Parathyroid adenoma (tissue), 2 donors: ENCODE data around the gene BIRC2.
"Not testable (repeated sequence)": the region's sequence is repeated elsewhere in the genome, so short reads cannot be mapped to it uniquely, and the experiment has no call there.

ENCODE experiments used
- H2AFZ ChIP-seq: fragments of 300-600 bp; sonication (generic); one replicate; pipeline ENCODE4 v1.7.0; 2017; ENCODE audit warnings: antibody characterized with exemption, mild to moderate bottlenecking
- H3K27ac ChIP-seq: fragments of 300-600 bp; sonication (generic); one replicate; pipeline ENCODE4 v1.7.0; 2017
- H3K27me3 ChIP-seq: fragments of 300-600 bp; sonication (generic); one replicate; pipeline ENCODE4 v1.7.0; 2017; ENCODE audit warnings: low read length; ENCODE audit not compliant: control insufficient read depth, insufficient read depth
- H3K36me3 ChIP-seq: fragments of 300-600 bp; sonication (generic); one replicate; pipeline ENCODE4 v1.7.0; 2017; ENCODE audit warnings: low read length; ENCODE audit not compliant: control insufficient read depth, insufficient read depth
- H3K4me1 ChIP-seq: fragments of 300-600 bp; sonication (generic); one replicate; pipeline ENCODE4 v1.7.0; 2017; ENCODE audit warnings: control low read depth
- H3K4me2 ChIP-seq: fragments of 300-600 bp; sonication (generic); one replicate; pipeline ENCODE4 v1.7.0; 2017; ENCODE audit warnings: low read length
- H3K4me3 ChIP-seq: fragments of 300-600 bp; sonication (generic); one replicate; pipeline ENCODE4 v1.7.0; 2017; ENCODE audit warnings: low read depth, low read length
- H3K79me2 ChIP-seq: fragments of 300-600 bp; sonication (generic); one replicate; pipeline ENCODE4 v1.7.0; 2017; ENCODE audit warnings: control low read depth
- H3K9ac ChIP-seq: fragments of 300-600 bp; sonication (generic); one replicate; pipeline ENCODE4 v1.7.0; 2017; ENCODE audit warnings: mild to moderate bottlenecking
- H3K9me3 ChIP-seq: fragments of 300-600 bp; sonication (generic); one replicate; pipeline ENCODE4 v1.7.0; 2017; ENCODE audit warnings: low read length; ENCODE audit not compliant: control insufficient read depth
- CTCF ChIP-seq: fragments of 300-600 bp; sonication (generic); IDR thresholded peaks from one replicate; pipeline ENCODE4 v1.7.0; 2017; ENCODE audit warnings: antibody characterized with exemption, mild to moderate bottlenecking
- donor health status: primary hyperparathyroidism.

The BIRC2 gene

GRCh38 chr11:102367364-102367763 lies 20.4 kb downstream of the BIRC2 start:
- Histone ChIP-seq H3K4me1 (no peaks in the 10 kb centered on the region), H3K9ac (no peak overlapping the region), H3K27me3 (no peaks in the 10 kb centered on the region), H3K36me3 (no peaks in the 10 kb centered on the region), H3K4me2 (no peak overlapping the region), H2AFZ (no peak overlapping the region), H3K27ac (no peak overlapping the region), H3K4me3 (no peak overlapping the region), H3K79me2 (no peaks in the 10 kb centered on the region), H3K9me3 (no peaks in the 10 kb centered on the region)
- no peak for TF ChIP-seq CTCF

- no peaks in the 10 kb centered on the region for H3K9me3 ChIP-seq
- H3K27ac ChIP-seq: no peak overlapping the region
- no peak for TF ChIP-seq CTCF
- no peak overlapping the region for H3K4me3 ChIP-seq
- H2AFZ ChIP-seq: no peak overlapping the region
- H3K4me2 ChIP-seq: no peak overlapping the region
- H3K27me3 ChIP-seq: no peaks in the 10 kb centered on the region
- no peaks in the 10 kb centered on the region for H3K4me1 ChIP-seq
- no peaks in the 10 kb centered on the region for H3K79me2 ChIP-seq
- H3K9ac ChIP-seq: no peak overlapping the region
- H3K36me3 ChIP-seq: no peaks in the 10 kb centered on the region
Measured at GRCh38 chr11:102368472-102368871, 21.5 kb downstream of the BIRC2 start.

GRCh38 chr11:102374633-102375424 lies 27.8 kb downstream of the BIRC2 start:
- H3K79me2 ChIP-seq, H3K27ac ChIP-seq, H3K9ac ChIP-seq, H3K4me3 ChIP-seq, H3K4me2 ChIP-seq, H2AFZ ChIP-seq, H3K9me3 ChIP-seq, H3K36me3 ChIP-seq, H3K27me3 ChIP-seq, H3K4me1 ChIP-seq: not testable (repeated sequence)

- no peak overlapping the region for H3K27ac ChIP-seq
- H3K4me1 ChIP-seq: no peaks in the 10 kb centered on the region
- H3K36me3 ChIP-seq: no peaks in the 10 kb centered on the region
- no peak overlapping the region for H2AFZ ChIP-seq
- H3K9me3 ChIP-seq: no peaks in the 10 kb centered on the region
- no peaks in the 10 kb centered on the region for H3K27me3 ChIP-seq
- no peak overlapping the region for H3K9ac ChIP-seq
- no peak overlapping the region for H3K4me3 ChIP-seq
- no peak for TF ChIP-seq CTCF
- H3K4me2 ChIP-seq: no peak overlapping the region
- peaks cover 3% of the 10 kb centered on the region for H3K79me2 ChIP-seq
Measured at GRCh38 chr11:102375720-102376399, 28.8 kb downstream of the BIRC2 start.

- Histone ChIP-seq H3K9me3 (no peaks in the 10 kb centered on the region), H3K4me1 (no peaks in the 10 kb centered on the region), H3K36me3 (no peaks in the 10 kb centered on the region), H3K27ac (no peak overlapping the region), H2AFZ (no peak overlapping the region), H3K79me2 (peaks cover 3% of the 10 kb centered on the region), H3K9ac (no peak overlapping the region), H3K4me3 (no peak overlapping the region), H3K4me2 (no peak overlapping the region), H3K27me3 (no peaks in the 10 kb centered on the region)
- TF ChIP-seq CTCF: no peak
Measured at GRCh38 chr11:102377891-102378290, 30.9 kb downstream of the BIRC2 start.
